GM19438 (cell line): ENCODE measurements around the gene PRELP.
"Not testable (repeated sequence)": the region's sequence is repeated elsewhere in the genome, so short reads cannot be mapped to it uniquely, and the experiment has no call there.

ENCODE experiments used
- ATAC-seq: cut with Tn5 transposase; IDR thresholded peaks from one replicate; pipeline ENCODE4 v1.9.1; 2021; ENCODE audit warnings: low read depth; ENCODE audit not compliant: unreplicated experiment

PRELP gene

GRCh38 chr1:203504400-203505250 lies 29.0 kb downstream of the PRELP start:
- ATAC-seq: no peak

GRCh38 chr1:203505526-203506204 lies 30.1 kb downstream of the PRELP start:
- ATAC-seq: no peak

- no peak for ATAC-seq
Measured at GRCh38 chr1:203506858-203507626, 31.4 kb downstream of the PRELP start.

GRCh38 chr1:203507759-203508158 lies 32.2 kb downstream of the PRELP start:
- ATAC-seq: no peak

- no peak for ATAC-seq
Measured at GRCh38 chr1:203508463-203509073, 33.0 kb downstream of the PRELP start.

- no peak for ATAC-seq
Measured at GRCh38 chr1:203509135-203509534, 33.5 kb downstream of the PRELP start.

GRCh38 chr1:203511513-203511912 lies 35.9 kb downstream of the PRELP start:
- ATAC-seq: no peak

GRCh38 chr1:203511930-203512329 lies 36.3 kb downstream of the PRELP start:
- ATAC-seq: no peak

- no peak for ATAC-seq
Measured at GRCh38 chr1:203512517-203512847, 36.9 kb downstream of the PRELP start.

- ATAC-seq: no peak
Measured at GRCh38 chr1:203512848-203513584, 37.4 kb downstream of the PRELP start.

GRCh38 chr1:203513585-203514031 lies 38.0 kb downstream of the PRELP start:
- no peak for ATAC-seq

- ATAC-seq: no peak
Measured at GRCh38 chr1:203516184-203516583, 40.6 kb downstream of the PRELP start.

GRCh38 chr1:203516906-203517305 lies 41.3 kb downstream of the PRELP start:
- no peak for ATAC-seq

- ATAC-seq: no peak
Measured at GRCh38 chr1:203517426-203518110, 42.0 kb downstream of the PRELP start.

GRCh38 chr1:203518139-203518538 lies 42.5 kb downstream of the PRELP start:
- not testable (repeated sequence) for ATAC-seq

- no peak for ATAC-seq
Measured at GRCh38 chr1:203518541-203518940, 42.9 kb downstream of the PRELP start.

GRCh38 chr1:203519053-203519840 lies 43.6 kb downstream of the PRELP start:
- ATAC-seq: no peak

- ATAC-seq: no peak
Measured at GRCh38 chr1:203519896-203520295, 44.3 kb downstream of the PRELP start.

- no peak for ATAC-seq
Measured at GRCh38 chr1:203520315-203520714, 44.7 kb downstream of the PRELP start.
